AG10803 (cell line): ENCODE data around the gene RAB7A.

Experiments
- DNase-seq: peaks from one replicate; pipeline ENCODE4 v3.0.0; 2010; ENCODE audit warnings: low read depth
- H3K4me3 ChIP-seq: 2 replicates; pipeline ENCODE4 v1.5.1; 2011; ENCODE audit warnings: mild to moderate bottlenecking, low read length, control low read depth
- CTCF ChIP-seq: conservative IDR thresholded peaks from 2 replicates; pipeline ENCODE4 v1.5.1; 2011; ENCODE audit warnings: mild to moderate bottlenecking, low read length, control low read depth, inconsistent platforms

The RAB7A gene

GRCh38 chr3:128686465-128686864, 39.5 kb upstream of the RAB7A start:
- no peak for DNase-seq
- no peak for TF ChIP-seq CTCF
- H3K4me3 ChIP-seq: no peak overlapping the region

DNA sequence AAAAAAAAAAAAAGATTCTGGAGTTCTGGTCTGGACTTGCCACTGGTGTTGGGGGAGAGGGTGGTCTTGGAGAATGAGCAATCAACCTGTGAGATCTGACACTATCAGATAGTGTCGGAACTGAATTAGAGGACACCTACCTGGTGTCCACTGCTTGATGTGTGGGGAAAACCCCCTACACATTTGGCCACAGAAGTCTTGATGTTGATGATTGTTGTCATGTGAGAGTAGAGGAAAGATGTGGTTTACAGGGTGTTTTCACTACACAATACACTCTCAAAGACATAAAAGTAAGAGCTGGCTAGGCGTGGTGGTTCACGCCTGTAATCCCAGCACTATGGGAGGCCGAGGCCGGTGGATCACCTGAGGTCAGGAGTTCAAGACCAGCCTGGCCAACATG, 36.9 kb upstream of the RAB7A start:
- no peak overlapping the region for H3K4me3 ChIP-seq
- no peak for DNase-seq
- TF ChIP-seq CTCF: no peak

- DNase-seq: no peak
- TF ChIP-seq CTCF: no peak
- H3K4me3 ChIP-seq: no peak overlapping the region
These were observed 32.3 kb upstream of the RAB7A start for GRCh38 chr3:128693696-128694095.

- TF ChIP-seq CTCF: no peak
- no peak overlapping the region for H3K4me3 ChIP-seq
- no peak for DNase-seq
These were observed 28.6 kb upstream of the RAB7A start for GRCh38 chr3:128697341-128697740.

GRCh38 chr3:128698211-128699047, 27.6 kb upstream of the RAB7A start:
- peak; percentile 35 for DNase-seq
- no peak for TF ChIP-seq CTCF
- H3K4me3 ChIP-seq: peak overlapping the region; percentile 61

GRCh38 chr3:128701342-128702212, 24.4 kb upstream of the RAB7A start:
- TF ChIP-seq CTCF: no peak
- no peak overlapping the region for H3K4me3 ChIP-seq
- no peak for DNase-seq
